OCI-LY3 (cell line): ENCODE measurements around the gene CHFR.
"Not testable (repeated sequence)": the region's sequence is repeated elsewhere in the genome, so short reads cannot be mapped to it uniquely, and the experiment has no call there.

Experiments used
- H2AFZ ChIP-seq: fragments of 200-600, 300-600 bp; shearing (Covaris generic); 2 replicates; pipeline ENCODE4 v1.6.0; 2014; ENCODE audit warnings: antibody characterized with exemption, low read depth, low read length
- H3K27ac ChIP-seq: fragments of 200-600, 300-600 bp; sonication (generic); 2 replicates; pipeline ENCODE4 v1.5.1; 2014; ENCODE audit warnings: mild to moderate bottlenecking, low read length, moderate library complexity, mixed read lengths
- H3K27me3 ChIP-seq: fragments of 200-600, 300-600 bp; sonication (generic); 2 replicates; pipeline ENCODE4 v1.6.1; 2014; ENCODE audit warnings: low read depth, low read length, mixed read lengths
- H3K36me3 ChIP-seq: fragments of 200-600, 300-600 bp; sonication (generic); replicated peaks from 2 replicates; pipeline ENCODE3; 2014; ENCODE audit warnings: low read depth, low read length, mixed read lengths
- H3K4me1 ChIP-seq: fragments of 300-600, 200-600 bp; sonication (generic); 2 replicates; pipeline ENCODE4 v1.6.1; 2014; ENCODE audit warnings: low read length, mixed read lengths
- H3K4me2 ChIP-seq: fragments of 200-600, 300-600 bp; sonication (generic); 2 replicates; pipeline ENCODE4 v1.6.1; 2014; ENCODE audit warnings: low read length, mixed read lengths
- H3K4me3 ChIP-seq: fragments of 300-600, 200-600 bp; sonication (generic); 2 replicates; pipeline ENCODE4 v1.5.1; 2014; ENCODE audit warnings: antibody characterized with exemption, mild to moderate bottlenecking, low read length, moderate library complexity
- H3K79me2 ChIP-seq: fragments of 300-600, 200-600 bp; shearing (Covaris generic); 2 replicates; pipeline ENCODE4 v1.6.1; 2014; ENCODE audit warnings: mild to moderate bottlenecking, low read length, mixed read lengths
- H3K9ac ChIP-seq: fragments of 300-600, 200-600 bp; shearing (Covaris generic); 2 replicates; pipeline ENCODE4 v1.6.0; 2014; ENCODE audit warnings: mild to moderate bottlenecking, low read length, moderate library complexity
- H3K9me3 ChIP-seq: fragments of 200-600, 300-600 bp; shearing (Covaris generic); 2 replicates; pipeline ENCODE4 v1.6.1; 2014; ENCODE audit warnings: low read length, mixed read lengths; ENCODE audit not compliant: insufficient read depth
- H4K20me1 ChIP-seq: fragments of 200-600, 300-600 bp; sonication (generic); 2 replicates; pipeline ENCODE4 v1.6.1; 2016; ENCODE audit warnings: low read length, mixed read lengths; ENCODE audit not compliant: insufficient read depth
- EZH2phosphoT487 ChIP-seq: fragments of 200-600 bp; shearing (Covaris generic); IDR thresholded peaks from 2 replicates; pipeline ENCODE4 v1.6.1; 2018; ENCODE audit warnings: antibody characterized with exemption, mixed run types, low read depth
- TF ChIP-seq, protein P1 (sequence below): fragments of 200-600, 300-600 bp; sonication (generic); IDR thresholded peaks from 2 replicates; pipeline ENCODE4 v1.5.1; 2014; ENCODE audit warnings: antibody characterized with exemption, low read length, low read depth

The CHFR gene

DNA sequence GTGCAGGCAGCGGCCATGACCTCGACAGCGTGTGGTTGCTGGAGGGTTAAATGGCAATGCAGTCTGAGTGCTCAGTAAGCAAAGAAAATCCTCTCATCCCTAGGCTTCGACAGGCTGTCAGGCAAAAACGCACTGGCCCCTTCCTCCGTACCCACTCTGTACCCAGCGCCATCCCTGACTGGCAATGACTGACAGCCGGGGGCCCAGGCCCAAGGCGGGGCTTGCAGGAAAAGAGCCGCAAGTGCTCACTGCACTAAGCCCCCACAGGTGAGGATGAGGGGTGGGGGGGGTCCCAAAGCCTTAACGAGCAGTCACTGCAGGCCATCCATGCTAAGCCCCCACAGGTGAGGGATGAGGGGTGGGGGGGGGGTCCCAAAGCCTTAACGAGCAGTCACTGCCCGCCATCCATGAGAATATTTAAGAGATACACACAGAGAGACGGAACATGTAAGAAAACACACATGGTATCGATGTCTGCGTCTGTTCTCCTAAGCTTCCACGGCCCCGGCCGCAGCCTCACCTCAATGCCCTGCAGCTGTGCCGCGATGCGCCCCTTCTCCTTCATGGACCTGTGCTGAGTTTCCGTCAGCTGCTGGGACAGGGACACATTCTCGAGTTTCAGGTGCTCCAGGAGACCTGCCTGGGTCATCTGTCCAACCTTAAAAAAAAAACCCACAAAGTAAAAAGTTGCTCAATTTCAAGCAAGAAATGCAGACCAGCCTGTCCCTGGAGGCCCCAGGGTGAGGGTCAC lies 89.4 kb downstream of the CHFR start:
- H3K27ac ChIP-seq = no peak overlapping the region
- H3K4me1 ChIP-seq = no peaks in the 10 kb centered on the region
- no peaks in the 10 kb centered on the region for H3K9me3 ChIP-seq
- no peak overlapping the region for H3K4me2 ChIP-seq
- no peaks in the 10 kb centered on the region for H3K79me2 ChIP-seq
- TF ChIP-seq, protein P1, sequence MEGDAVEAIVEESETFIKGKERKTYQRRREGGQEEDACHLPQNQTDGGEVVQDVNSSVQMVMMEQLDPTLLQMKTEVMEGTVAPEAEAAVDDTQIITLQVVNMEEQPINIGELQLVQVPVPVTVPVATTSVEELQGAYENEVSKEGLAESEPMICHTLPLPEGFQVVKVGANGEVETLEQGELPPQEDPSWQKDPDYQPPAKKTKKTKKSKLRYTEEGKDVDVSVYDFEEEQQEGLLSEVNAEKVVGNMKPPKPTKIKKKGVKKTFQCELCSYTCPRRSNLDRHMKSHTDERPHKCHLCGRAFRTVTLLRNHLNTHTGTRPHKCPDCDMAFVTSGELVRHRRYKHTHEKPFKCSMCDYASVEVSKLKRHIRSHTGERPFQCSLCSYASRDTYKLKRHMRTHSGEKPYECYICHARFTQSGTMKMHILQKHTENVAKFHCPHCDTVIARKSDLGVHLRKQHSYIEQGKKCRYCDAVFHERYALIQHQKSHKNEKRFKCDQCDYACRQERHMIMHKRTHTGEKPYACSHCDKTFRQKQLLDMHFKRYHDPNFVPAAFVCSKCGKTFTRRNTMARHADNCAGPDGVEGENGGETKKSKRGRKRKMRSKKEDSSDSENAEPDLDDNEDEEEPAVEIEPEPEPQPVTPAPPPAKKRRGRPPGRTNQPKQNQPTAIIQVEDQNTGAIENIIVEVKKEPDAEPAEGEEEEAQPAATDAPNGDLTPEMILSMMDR = no peak
- no peak for TF ChIP-seq EZH2phosphoT487
- no peak overlapping the region for H2AFZ ChIP-seq
- H4K20me1 ChIP-seq = no peaks in the 10 kb centered on the region
- no peaks in the 10 kb centered on the region for H3K36me3 ChIP-seq
- H3K4me3 ChIP-seq = no peak overlapping the region
- H3K27me3 ChIP-seq = no peaks in the 10 kb centered on the region
- H3K9ac ChIP-seq = no peak overlapping the region

DNA sequence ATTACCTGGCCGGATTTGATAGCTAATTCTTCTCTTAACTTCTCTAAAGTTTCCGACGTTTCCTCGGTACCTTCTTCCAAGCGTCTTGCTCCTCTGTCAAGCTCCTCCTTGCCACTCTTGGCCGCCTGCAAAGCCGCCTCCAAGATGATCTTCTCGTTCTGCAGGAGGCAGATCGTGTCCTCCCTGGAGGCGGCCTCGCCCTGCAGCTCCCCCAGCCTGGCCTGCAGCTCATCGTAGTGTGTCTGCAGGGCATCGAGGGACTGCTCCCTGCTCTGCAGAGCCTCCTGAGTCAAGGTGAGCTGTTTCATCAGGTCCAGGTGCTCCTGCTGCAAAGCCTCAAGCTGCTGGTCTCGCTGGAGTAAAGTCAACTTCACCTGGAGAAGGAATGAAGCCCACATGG lies 91.6 kb downstream of the CHFR start:
- Histone ChIP-seq H3K79me2 (no peaks in the 10 kb centered on the region), H3K4me2 (no peak overlapping the region), H3K9ac (no peak overlapping the region), H3K4me3 (no peak overlapping the region), H3K4me1 (no peaks in the 10 kb centered on the region), H3K36me3 (no peaks in the 10 kb centered on the region), H3K27me3 (no peaks in the 10 kb centered on the region), H4K20me1 (no peaks in the 10 kb centered on the region), H3K27ac (no peak overlapping the region), H2AFZ (no peak overlapping the region), H3K9me3 (no peaks in the 10 kb centered on the region)
- TF ChIP-seq EZH2phosphoT487 = no peak
- TF ChIP-seq, protein P1 = no peak

DNA sequence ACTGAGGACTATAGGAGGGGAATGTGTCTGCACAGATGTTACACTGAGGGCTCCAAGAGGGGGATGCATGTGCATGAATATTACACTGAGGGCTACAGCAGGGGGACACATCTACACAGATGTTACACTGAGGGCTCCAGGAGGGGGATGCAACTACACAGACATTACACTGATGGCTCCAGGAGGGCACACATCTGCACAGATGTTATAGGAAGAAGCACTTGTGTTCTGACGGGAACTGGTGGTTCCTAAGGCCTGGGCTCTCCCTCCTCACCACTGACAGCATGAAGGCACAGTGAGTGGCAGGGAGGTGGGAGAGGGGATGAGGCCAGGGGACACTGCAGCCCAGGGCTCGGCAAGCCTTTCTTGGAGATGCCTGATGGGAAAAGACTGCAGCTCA lies 95.5 kb downstream of the CHFR start:
- not testable (repeated sequence) for H3K4me1 ChIP-seq, H3K79me2 ChIP-seq, H3K27ac ChIP-seq, H4K20me1 ChIP-seq, H3K9me3 ChIP-seq, H3K36me3 ChIP-seq, H2AFZ ChIP-seq, H3K9ac ChIP-seq, H3K4me2 ChIP-seq, H3K27me3 ChIP-seq, H3K4me3 ChIP-seq

DNA sequence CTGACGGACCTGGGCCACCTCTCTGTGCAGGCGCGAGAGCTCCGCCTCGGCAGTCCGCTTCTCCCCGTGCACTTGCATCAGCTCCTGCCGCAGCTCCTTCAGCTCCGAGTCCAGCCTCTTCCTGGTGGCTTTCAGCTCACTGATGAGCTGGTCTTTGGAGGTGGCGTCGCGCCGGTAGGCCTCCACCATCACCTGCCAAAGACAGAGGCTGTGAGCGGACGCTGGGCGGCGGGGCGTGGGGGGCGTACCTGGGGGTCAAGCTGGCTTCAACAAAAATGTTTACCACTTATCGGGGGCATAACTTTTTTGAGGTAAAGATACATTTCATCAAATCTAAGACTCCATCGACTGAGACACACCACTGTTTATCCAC lies 98.3 kb downstream of the CHFR start:
- Histone ChIP-seq H3K9ac (no peak overlapping the region), H3K27me3 (no peaks in the 10 kb centered on the region), H3K4me2 (no peak overlapping the region), H3K9me3 (no peaks in the 10 kb centered on the region), H3K79me2 (no peaks in the 10 kb centered on the region), H3K27ac (no peak overlapping the region), H4K20me1 (no peaks in the 10 kb centered on the region), H3K36me3 (no peaks in the 10 kb centered on the region), H3K4me1 (no peaks in the 10 kb centered on the region), H2AFZ (no peak overlapping the region), H3K4me3 (no peak overlapping the region)
- TF ChIP-seq, protein P1 = no peak
- no peak for TF ChIP-seq EZH2phosphoT487
